CD4-positive, alpha-beta T cell (primary cell): ENCODE data around the gene ABHD4. TPM values are rescaled to one million over a fixed set of nuclear protein-coding genes. Genes with fewer than 3 reads are reported as not detected.

ENCODE experiments used
- ATAC-seq: fragments of 200-7000 bp; cut with Tn5 transposase; one replicate; pipeline ENCODE4 v1.10.0; 2022; ENCODE audit warnings: mild to moderate bottlenecking; ENCODE audit not compliant: poor library complexity
- CTCF ChIA-PET: fragments of 350-600 bp; sonication (Branson Sonifier 250); formaldehyde crosslinking; loops from one replicate; lab custom pipeline; 2021; ENCODE audit warnings: antibody characterized with exemption, inconsistent platforms; lab: Charles Lee
- POLR2A ChIA-PET: fragments of 350-600 bp; sonication (Branson Sonifier 250); formaldehyde crosslinking; loops from one replicate; lab custom pipeline; 2021; ENCODE audit warnings: antibody characterized with exemption, inconsistent platforms; lab: Charles Lee
- DNase-seq, 14 experiments: peaks; one replicate each; pipeline ENCODE4 v3.0.0-alpha.2; 2013 to 2020; ENCODE audit warnings: mixed read lengths in 2 of 14
- H3K27ac ChIP-seq, 2 donors: one replicate each; pipeline versions ENCODE4 v1.5.1 to v1.7.0; 2013; ENCODE audit warnings: low read length in 2 of 2, low read depth in 1 of 2, mild to moderate bottlenecking in 1 of 2
- H3K27me3 ChIP-seq, 2 experiments: 1 replicate in 1 of 2; 2 replicates in 1 of 2; pipeline versions ENCODE4 v1.6.1 to v1.7.0; 2013; ENCODE audit warnings: low read length in 2 of 2, control low read depth in 1 of 2, mild to moderate bottlenecking in 1 of 2, moderate library complexity in 1 of 2; ENCODE audit not compliant: insufficient read depth in 2 of 2, control insufficient read depth in 1 of 2
- H3K36me3 ChIP-seq: one replicate; pipeline ENCODE4 v1.6.1; 2013; ENCODE audit warnings: low read length, control low read depth; ENCODE audit not compliant: insufficient read depth
- H3K4me1 ChIP-seq: one replicate; pipeline ENCODE4 v1.6.1; 2013; ENCODE audit warnings: low read length, control low read depth; ENCODE audit not compliant: insufficient read depth
- H3K4me3 ChIP-seq: one replicate; pipeline ENCODE4 v1.5.1; 2013; ENCODE audit warnings: mild to moderate bottlenecking, low read length, moderate library complexity
- H3K9me3 ChIP-seq, 2 experiments: 1 replicate in 1 of 2; 2 replicates in 1 of 2; pipeline versions ENCODE4 v1.6.1 to v1.7.0; 2013; ENCODE audit warnings: low read length in 2 of 2, mild to moderate bottlenecking in 2 of 2, control low read depth in 1 of 2, moderate library complexity in 1 of 2; ENCODE audit not compliant: control insufficient read depth in 1 of 2, insufficient read depth in 1 of 2
- H3K27ac Mint-ChIP-seq: one replicate; pipeline ENCODE4 v1.8.0; 2020; ENCODE audit warnings: mixed read lengths
- H3K27me3 Mint-ChIP-seq: one replicate; pipeline ENCODE4 v1.8.0; 2021; ENCODE audit warnings: mixed read lengths
- H3K36me3 Mint-ChIP-seq: one replicate; pipeline ENCODE4 v1.8.0; 2021; ENCODE audit warnings: low read depth, mixed read lengths
- H3K4me1 Mint-ChIP-seq: one replicate; pipeline ENCODE4 v1.8.0; 2021; ENCODE audit warnings: low read depth, mixed read lengths
- H3K4me3 Mint-ChIP-seq: one replicate; pipeline ENCODE4 v1.8.0; 2020; ENCODE audit warnings: mild to moderate bottlenecking, mixed read lengths
- H3K9me3 Mint-ChIP-seq: one replicate; pipeline ENCODE4 v1.8.0; 2020; ENCODE audit warnings: mixed read lengths
- CTCF ChIP-seq: fragments of 200-600 bp; IDR thresholded peaks from one replicate; pipeline ENCODE4 v1.8.0; 2022; ENCODE audit warnings: antibody characterized with exemption, mild to moderate bottlenecking
- intact Hi-C, 2 experiments: fragments of 100-400 bp; cut with DNase I in 1 of 2; cut with micrococcal nuclease in 1 of 2; formaldehyde crosslinking; loops; one replicate each; pipeline versions ENCODE4 v1.15.1 to v1.9.0; 2023 to 2025; cut with DNase I, micrococcal nuclease
- total RNA-seq, 174 experiments: library from RNA in 2 of 174; stranded (reverse) in 2 of 174; gene quantifications; one replicate each; pipeline ENCODE4 v1.2.3 and lab custom pipeline; 2021 to 2026

ABHD4 gene
- total RNA-seq, 2 experiments from 2014 or later: 7.1 to 8.9 TPM

- Mint-ChIP-seq H3K27me3 (no peaks in the 10 kb centered on the region), H3K4me3 (no peak overlapping the region), H3K27ac (peak overlapping the region; percentile 21), H3K4me1 (peaks cover 62% of the 10 kb centered on the region), H3K9me3 (no peaks in the 10 kb centered on the region), H3K36me3 (peaks cover 64% of the 10 kb centered on the region)
- ATAC-seq: no peak
- no peak for DNase-seq
- no peaks in the 10 kb centered on the region for H3K27me3 ChIP-seq
- ChIA-PET CTCF (interaction anchor here (1.2 to 10.2 kb wide), 3 partner anchors 15 to 80 kb away, joined by 3 to 211 read pairs (median 7); partner anchors contain the start of gene DAD1), POLR2A (interaction anchor here (4.9 kb wide), 1 partner anchor 18 kb away, joined by 179 read pairs; no protein-coding TSS in a partner anchor)
- peaks cover 32% of the 10 kb centered on the region for H3K4me1 ChIP-seq
- no peak for TF ChIP-seq CTCF
- no peak overlapping the region for H3K27ac ChIP-seq
- intact Hi-C loops: loop anchor here (5.0 kb wide), 2 partner anchors 483 to 657 kb away; partner anchors contain the start of gene CDH24 (in 2 of the 2)
- no peaks in the 10 kb centered on the region for H3K9me3 ChIP-seq
- H3K36me3 ChIP-seq: peaks cover 42% of the 10 kb centered on the region
- no peak overlapping the region for H3K4me3 ChIP-seq
Observed at GRCh38 chr14:22573804-22574203, 24.3 kb upstream of the ABHD4 start.

GRCh38 chr14:22577334-22577908, 20.7 kb upstream of the ABHD4 start:
- Mint-ChIP-seq H3K4me1 (peaks cover 68% of the 10 kb centered on the region), H3K36me3 (peaks cover 61% of the 10 kb centered on the region), H3K27ac (peak overlapping the region; percentile 69), H3K4me3 (peak overlapping the region; percentile 3), H3K9me3 (no peaks in the 10 kb centered on the region), H3K27me3 (no peaks in the 10 kb centered on the region)
- Histone ChIP-seq H3K9me3 (no peaks in the 10 kb centered on the region), H3K4me3 (no peak overlapping the region), H3K27ac (no peak overlapping the region), H3K36me3 (peaks cover 27% of the 10 kb centered on the region), H3K27me3 (no peaks in the 10 kb centered on the region), H3K4me1 (peaks cover 27% of the 10 kb centered on the region)
- intact Hi-C loops: no loop called here
- CTCF ChIA-PET: no interaction called here
- ATAC-seq (peak; percentile 39), DNase-seq (no peak)
- POLR2A ChIA-PET: interaction anchor here (2.0 kb wide), 1 partner anchor 11 kb away, joined by 4 read pairs; the partner anchor contains the start of gene DAD1
- no peak for TF ChIP-seq CTCF

DNA sequence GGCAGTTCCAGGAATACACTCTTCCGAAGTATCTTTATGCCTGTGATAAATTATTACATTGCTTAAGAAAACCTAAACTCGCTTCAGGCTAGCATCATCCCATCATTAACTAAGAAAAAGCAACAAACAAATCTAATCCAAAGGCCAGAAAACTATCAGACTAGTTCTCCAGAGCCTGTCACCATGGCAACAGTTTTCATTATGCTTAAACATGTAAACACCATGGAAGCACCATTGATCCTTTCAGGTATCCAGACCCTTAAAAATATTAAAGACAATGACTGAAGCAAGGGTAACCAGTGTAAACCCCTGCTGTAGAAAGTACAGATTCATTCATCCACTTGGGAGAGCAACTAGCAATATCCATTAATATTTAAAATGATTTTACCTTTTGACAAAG, 18.9 kb upstream of the ABHD4 start:
- no peaks in the 10 kb centered on the region for H3K27me3 Mint-ChIP-seq
- peak overlapping the region; percentile 5 for H3K4me3 Mint-ChIP-seq
- Histone ChIP-seq H3K4me1 (peaks cover 38% of the 10 kb centered on the region), H3K27ac (no peak overlapping the region), H3K4me3 (no peak overlapping the region), H3K9me3 (no peaks in the 10 kb centered on the region), H3K27me3 (no peaks in the 10 kb centered on the region), H3K36me3 (peaks cover 11% of the 10 kb centered on the region)
- ChIA-PET CTCF (interaction anchor here (1.3 to 1.5 kb wide), 2 partner anchors 8 to 9 kb away, joined by 3 to 9 read pairs; no protein-coding TSS in a partner anchor), POLR2A (interaction anchor here (0.9 to 1.7 kb wide), 4 partner anchors 9 to 576 kb away, joined by 3 to 10 read pairs (median 3); no protein-coding TSS in a partner anchor)
- peaks cover 54% of the 10 kb centered on the region for H3K36me3 Mint-ChIP-seq
- intact Hi-C loops: no loop called here
- H3K4me1 Mint-ChIP-seq: peaks cover 77% of the 10 kb centered on the region
- peak overlapping the region; percentile 74 for H3K27ac Mint-ChIP-seq
- DNase-seq (peak in 1 of 14 experiments; percentile 29), ATAC-seq (no peak)
- no peaks in the 10 kb centered on the region for H3K9me3 Mint-ChIP-seq
- TF ChIP-seq CTCF: no peak
